ENCODE measurements around the gene PRDX6.

GRCh38 chr1:173430677-173431303, 46.3 kb upstream of the PRDX6 start:
- no peak for TF ChIP-seq CTCF (IDR thresholded peaks at IDR 0.05; ENCODE audit: low read length)
- no peak for TF ChIP-seq EZH2 (optimal IDR thresholded peaks at IDR 0.05; ENCODE audit: low read depth, low read length)
- no peak for TF ChIP-seq EZH2phosphoT487 (IDR thresholded peaks at IDR 0.05; ENCODE audit: low read length)
